ENCODE measurements around the gene AKT3.

Gene AKT3

GRCh38 chr1:243547891-243548290 lies 302.2 kb downstream of the AKT3 start:
- Histone ChIP-seq H3K36me3 (ENCODE audit: control insufficient read depth, low read length) (no peaks in the 10 kb centered on the region), H3K4me2 (ENCODE audit: low read length) (no peak overlapping the region), H3K9me3 (ENCODE audit: control insufficient read depth, insufficient read depth, low read length) (no peaks in the 10 kb centered on the region), H3K4me1 (ENCODE audit: control insufficient read depth, low read length) (no peaks in the 10 kb centered on the region), H3F3A (ENCODE audit: control insufficient read depth, insufficient read depth) (no peaks in the 10 kb centered on the region), H3K27me3 (ENCODE audit: control insufficient read depth, low read length) (no peaks in the 10 kb centered on the region), H3K9me2 (replicated peaks; ENCODE audit: control insufficient read depth, low read length) (no peaks in the 10 kb centered on the region), H4K20me1 (ENCODE audit: control insufficient read depth, insufficient read depth, low read depth, low read length) (no peaks in the 10 kb centered on the region), H3K27ac (ENCODE audit: low read depth, low read length) (no peak overlapping the region), H3K79me2 (ENCODE audit: control insufficient read depth, low read length) (no peaks in the 10 kb centered on the region), H3K4me3 (ENCODE audit: low read length) (no peak overlapping the region)
- TF ChIP-seq EZH2phosphoT487 (IDR thresholded peaks at IDR 0.05; ENCODE audit: borderline replicate concordance, low read length) (no peak), CTCF (IDR thresholded peaks at IDR 0.05; ENCODE audit: low read depth, low read length, poor library complexity, severe bottlenecking) (no peak)

GRCh38 chr1:243546457-243546856 lies 303.6 kb downstream of the AKT3 start:
- Histone ChIP-seq H3K9me3 (ENCODE audit: control insufficient read depth, insufficient read depth, low read length) (no peaks in the 10 kb centered on the region), H3K4me2 (ENCODE audit: low read length) (no peak overlapping the region), H3K4me3 (ENCODE audit: low read length) (no peak overlapping the region), H3K79me2 (ENCODE audit: control insufficient read depth, low read length) (no peaks in the 10 kb centered on the region), H4K20me1 (ENCODE audit: control insufficient read depth, insufficient read depth, low read depth, low read length) (no peaks in the 10 kb centered on the region), H3K36me3 (ENCODE audit: control insufficient read depth, low read length) (no peaks in the 10 kb centered on the region), H3K27ac (ENCODE audit: low read depth, low read length) (no peak overlapping the region), H3F3A (ENCODE audit: control insufficient read depth, insufficient read depth) (no peaks in the 10 kb centered on the region), H3K4me1 (ENCODE audit: control insufficient read depth, low read length) (no peaks in the 10 kb centered on the region), H3K27me3 (ENCODE audit: control insufficient read depth, low read length) (no peaks in the 10 kb centered on the region), H3K9me2 (replicated peaks; ENCODE audit: control insufficient read depth, low read length) (no peaks in the 10 kb centered on the region)
- TF ChIP-seq EZH2phosphoT487 (IDR thresholded peaks at IDR 0.05; ENCODE audit: borderline replicate concordance, low read length), result no peak
- TF ChIP-seq CTCF (IDR thresholded peaks at IDR 0.05; ENCODE audit: low read depth, low read length, poor library complexity, severe bottlenecking), result no peak

GRCh38 chr1:243543501-243543900 lies 306.5 kb downstream of the AKT3 start:
- TF ChIP-seq CTCF (IDR thresholded peaks at IDR 0.05; ENCODE audit: low read depth, low read length, poor library complexity, severe bottlenecking) (no peak), EZH2phosphoT487 (IDR thresholded peaks at IDR 0.05; ENCODE audit: borderline replicate concordance, low read length) (no peak)
- Histone ChIP-seq H4K20me1 (ENCODE audit: control insufficient read depth, insufficient read depth, low read depth, low read length) (no peaks in the 10 kb centered on the region), H3F3A (ENCODE audit: control insufficient read depth, insufficient read depth) (no peaks in the 10 kb centered on the region), H3K4me2 (ENCODE audit: low read length) (no peak overlapping the region), H3K4me3 (ENCODE audit: low read length) (no peak overlapping the region), H3K79me2 (ENCODE audit: control insufficient read depth, low read length) (no peaks in the 10 kb centered on the region), H3K27ac (ENCODE audit: low read depth, low read length) (no peak overlapping the region), H3K36me3 (ENCODE audit: control insufficient read depth, low read length) (no peaks in the 10 kb centered on the region), H3K9me2 (replicated peaks; ENCODE audit: control insufficient read depth, low read length) (no peaks in the 10 kb centered on the region), H3K9me3 (ENCODE audit: control insufficient read depth, insufficient read depth, low read length) (no peaks in the 10 kb centered on the region), H3K4me1 (ENCODE audit: control insufficient read depth, low read length) (no peaks in the 10 kb centered on the region), H3K27me3 (ENCODE audit: control insufficient read depth, low read length) (no peaks in the 10 kb centered on the region)
